CD14-positive monocyte (primary cell): ENCODE results near the gene DDA1. TPM values are rescaled to one million over a fixed set of nuclear protein-coding genes. Genes with fewer than 3 reads are reported as not detected.

Experiments
- DNase-seq, 3 donors: peaks; one replicate each; pipeline ENCODE4 v3.0.0-alpha.2; 2011 to 2022
- H2AFZ ChIP-seq: 2 replicates; pipeline ENCODE4 v1.6.0; 2012; ENCODE audit warnings: mild to moderate bottlenecking, low read depth, low read length, inconsistent platforms; ENCODE audit not compliant: insufficient read depth, poor library complexity, severe bottlenecking
- H3K27ac ChIP-seq, 2 donors: 1 replicate in 1 of 2; 2 replicates in 1 of 2; pipeline ENCODE4 v1.5.1; 2012 to 2013; ENCODE audit warnings: low read length in 2 of 2, control low read depth in 1 of 2, inconsistent platforms in 1 of 2, low read depth in 1 of 2, mild to moderate bottlenecking in 1 of 2
- H3K27me3 ChIP-seq, 2 donors: one replicate each; pipeline versions ENCODE4 v1.6.0 to v1.6.1; 2011 to 2013; ENCODE audit warnings: low read length in 2 of 2; ENCODE audit not compliant: control insufficient read depth in 2 of 2, insufficient read depth in 2 of 2
- H3K36me3 ChIP-seq, 2 donors: replicated peaks in 1 of 2; 1 replicate in 1 of 2; 2 replicates in 1 of 2; pipeline versions ENCODE4 v1.5.1 to v1.6.1; 2012 to 2013; ENCODE audit warnings: low read length in 2 of 2, control low read depth in 1 of 2, inconsistent platforms in 1 of 2, mild to moderate bottlenecking in 1 of 2; ENCODE audit not compliant: insufficient read depth in 2 of 2, control insufficient read depth in 1 of 2
- H3K4me1 ChIP-seq, 2 donors: 1 replicate in 1 of 2; 2 replicates in 1 of 2; pipeline versions ENCODE4 v1.5.1 to v1.6.1; 2012 to 2013; ENCODE audit warnings: low read length in 2 of 2, control low read depth in 1 of 2, inconsistent platforms in 1 of 2, mild to moderate bottlenecking in 1 of 2, moderate library complexity in 1 of 2; ENCODE audit not compliant: insufficient read depth in 2 of 2, control insufficient read depth in 1 of 2
- H3K4me2 ChIP-seq: replicated peaks from 2 replicates; pipeline ENCODE3; 2012; ENCODE audit warnings: low read length, moderate library complexity, mild to moderate bottlenecking; ENCODE audit not compliant: poor library complexity, severe bottlenecking; ENCODE audit errors: extremely low read depth
- H3K4me3 ChIP-seq, 3 experiments: fragments of 200-600 bp in 1 of 3; sonication (generic) in 1 of 3; replicated peaks in 1 of 3; 1 replicate in 2 of 3; 2 replicates in 1 of 3; pipeline ENCODE4 v1.5.1; 2011 to 2013; ENCODE audit warnings: low read length in 3 of 3, mild to moderate bottlenecking in 3 of 3, control low read depth in 2 of 3, low read depth in 2 of 3, inconsistent platforms in 1 of 3, moderate library complexity in 1 of 3
- H3K79me2 ChIP-seq: 2 replicates; pipeline ENCODE4 v1.6.0; 2012; ENCODE audit warnings: mild to moderate bottlenecking, control low read depth, inconsistent platforms, low read length, moderate library complexity; ENCODE audit not compliant: insufficient read depth
- H3K9ac ChIP-seq: 2 replicates; pipeline ENCODE4 v1.6.0; 2017; ENCODE audit warnings: low read length, mild to moderate bottlenecking; ENCODE audit not compliant: insufficient read depth, poor library complexity, severe bottlenecking
- H3K9me3 ChIP-seq, 2 donors: replicated peaks in 1 of 2; 1 replicate in 1 of 2; 2 replicates in 1 of 2; pipeline versions ENCODE4 v1.5.1 to v1.6.1; 2012 to 2013; ENCODE audit warnings: low read length in 2 of 2, control low read depth in 1 of 2; ENCODE audit not compliant: control insufficient read depth in 1 of 2, insufficient read depth in 1 of 2
- H4K20me1 ChIP-seq: 2 replicates; pipeline ENCODE4 v1.6.0; 2012; ENCODE audit warnings: mild to moderate bottlenecking, low read length, control low read depth, moderate library complexity; ENCODE audit not compliant: insufficient read depth
- H3K27ac Mint-ChIP-seq, 7 donors: one replicate each; pipeline ENCODE4 v1.8.0; 2020; ENCODE audit warnings: mild to moderate bottlenecking in 7 of 7, mixed read lengths in 7 of 7, moderate library complexity in 6 of 7, inconsistent platforms in 2 of 7
- H3K27me3 Mint-ChIP-seq, 3 donors: one replicate each; pipeline ENCODE4 v1.8.0; 2021 to 2022; ENCODE audit warnings: low read depth in 3 of 3, mild to moderate bottlenecking in 3 of 3, mixed read lengths in 3 of 3, moderate library complexity in 3 of 3, inconsistent platforms in 1 of 3
- H3K36me3 Mint-ChIP-seq, 2 donors: one replicate each; pipeline ENCODE4 v1.8.0; 2020; ENCODE audit warnings: mixed read lengths in 2 of 2, inconsistent platforms in 1 of 2, mild to moderate bottlenecking in 1 of 2
- H3K4me1 Mint-ChIP-seq: one replicate; pipeline ENCODE4 v1.8.0; 2020; ENCODE audit warnings: mild to moderate bottlenecking, mixed read lengths
- H3K4me3 Mint-ChIP-seq, 2 donors: one replicate each; pipeline ENCODE4 v1.8.0; 2020; ENCODE audit warnings: mild to moderate bottlenecking in 2 of 2, mixed read lengths in 2 of 2, moderate library complexity in 1 of 2
- H3K9me3 Mint-ChIP-seq, 7 donors: one replicate each; pipeline ENCODE4 v1.8.0; 2020 to 2022; ENCODE audit warnings: mixed read lengths in 7 of 7, mild to moderate bottlenecking in 6 of 7, moderate library complexity in 6 of 7, inconsistent platforms in 2 of 7
- WGBS: methylation state at CpG from one replicate; pipeline ENCODE4 v1.1.5; 2013; ENCODE audit warnings: missing lambda C conversion rate; ENCODE audit not compliant: insufficient coverage; 5-methylcytosine and 5-hydroxymethylcytosine counted together
- intact Hi-C, 2 donors: fragments of 100-400 bp; cut with micrococcal nuclease; formaldehyde crosslinking; loops; one replicate each; pipeline versions ENCODE4 v1.15.0 to v1.15.1; 2023
- polyA plus RNA-seq, 3 donors: library from polyadenylated mRNA; depleted of rRNA in 1 of 3; unstranded in 2 of 3; stranded (reverse) in 1 of 3; fragments of 300-500 nt in 2 of 3; fragments of >200 nt in 1 of 3; fragmentation: Illumina TruSeq in 2 of 3; gene quantifications; 1 replicate in 2 of 3; 2 replicates in 1 of 3; pipeline ENCODE4 v1.2.3, GENCODE V29; 2012 to 2021
- TF ChIP-seq, protein P1 (sequence below): fragments of 200-600 bp; IDR thresholded peaks from one replicate; pipeline ENCODE4 v1.8.0; 2022; ENCODE audit warnings: antibody characterized with exemption, mild to moderate bottlenecking

DDA1 gene
- polyA plus RNA-seq, 3 donors, result 22.5 to 49.5 (median 23.8) TPM

DNA sequence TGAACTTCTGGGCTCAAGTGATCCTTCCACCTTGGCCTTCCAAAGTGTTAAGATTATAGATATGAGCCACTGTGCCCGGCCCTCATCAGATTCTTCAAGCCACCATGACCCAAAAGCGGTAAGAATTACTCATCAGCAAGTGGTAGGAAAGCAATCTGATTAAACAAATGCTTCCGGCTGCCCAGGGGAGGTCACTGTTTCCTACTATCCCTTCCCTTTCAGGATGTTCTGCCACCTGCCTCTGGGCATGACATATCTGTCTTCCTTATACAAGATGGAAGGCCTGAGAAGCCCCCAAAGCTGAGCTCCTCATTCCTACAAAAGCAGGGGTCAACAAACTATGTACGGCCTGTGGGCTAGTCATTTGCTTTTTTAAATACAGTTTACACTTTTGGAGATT, 13.1 kb upstream of the DDA1 start:
- Mint-ChIP-seq H3K4me3 (no peak overlapping the region), H3K9me3 (peaks cover 4 to 14% (median 12%) of the 10 kb centered on the region in 7 donors), H3K27me3 (no peaks in the 10 kb centered on the region), H3K27ac (peak overlapping the region in 1 of 7 donors; percentile 41), H3K36me3 (peaks cover 15 to 45% of the 10 kb centered on the region in 2 donors), H3K4me1 (peaks cover 9% of the 10 kb centered on the region)
- intact Hi-C loops, result loop anchor here in 1 of 2 donors (10.0 kb wide), 1 partner anchor 89 kb away; no protein-coding TSS in a partner anchor
- 80% methylated on average over 2 of the region's 4 CpGs for WGBS
- Histone ChIP-seq H3K27me3 (no peaks in the 10 kb centered on the region), H3K4me3 (no peak overlapping the region), H3K4me2 (no peak overlapping the region), H3K9ac (no peak overlapping the region), H3K27ac (no peak overlapping the region), H3K9me3 (peaks cover 6 to 12% of the 10 kb centered on the region in 2 donors), H3K4me1 (peaks cover 8 to 10% of the 10 kb centered on the region in 2 donors), H4K20me1 (peaks cover 2% of the 10 kb centered on the region), H3K79me2 (peaks cover 20% of the 10 kb centered on the region), H3K36me3 (peaks cover 12 to 27% of the 10 kb centered on the region in 2 donors), H2AFZ (no peak overlapping the region)
- TF ChIP-seq, protein P1, sequence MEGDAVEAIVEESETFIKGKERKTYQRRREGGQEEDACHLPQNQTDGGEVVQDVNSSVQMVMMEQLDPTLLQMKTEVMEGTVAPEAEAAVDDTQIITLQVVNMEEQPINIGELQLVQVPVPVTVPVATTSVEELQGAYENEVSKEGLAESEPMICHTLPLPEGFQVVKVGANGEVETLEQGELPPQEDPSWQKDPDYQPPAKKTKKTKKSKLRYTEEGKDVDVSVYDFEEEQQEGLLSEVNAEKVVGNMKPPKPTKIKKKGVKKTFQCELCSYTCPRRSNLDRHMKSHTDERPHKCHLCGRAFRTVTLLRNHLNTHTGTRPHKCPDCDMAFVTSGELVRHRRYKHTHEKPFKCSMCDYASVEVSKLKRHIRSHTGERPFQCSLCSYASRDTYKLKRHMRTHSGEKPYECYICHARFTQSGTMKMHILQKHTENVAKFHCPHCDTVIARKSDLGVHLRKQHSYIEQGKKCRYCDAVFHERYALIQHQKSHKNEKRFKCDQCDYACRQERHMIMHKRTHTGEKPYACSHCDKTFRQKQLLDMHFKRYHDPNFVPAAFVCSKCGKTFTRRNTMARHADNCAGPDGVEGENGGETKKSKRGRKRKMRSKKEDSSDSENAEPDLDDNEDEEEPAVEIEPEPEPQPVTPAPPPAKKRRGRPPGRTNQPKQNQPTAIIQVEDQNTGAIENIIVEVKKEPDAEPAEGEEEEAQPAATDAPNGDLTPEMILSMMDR, result no peak
- DNase-seq, result no peak

- H3K36me3 ChIP-seq, result peaks cover 14 to 27% of the 10 kb centered on the region in 2 donors
- peak overlapping the region in 1 of 7 donors; percentile 7 for H3K27ac Mint-ChIP-seq
- no peaks in the 10 kb centered on the region for H3K27me3 Mint-ChIP-seq
- peaks cover 27% of the 10 kb centered on the region for H3K79me2 ChIP-seq
- TF ChIP-seq, protein P1, result no peak
- WGBS, result 100% methylated on average over 1 of the region's 6 CpGs
- H3K4me3 ChIP-seq, result no peak overlapping the region
- H3K27ac ChIP-seq, result no peak overlapping the region
- peaks cover 9% of the 10 kb centered on the region for H3K4me1 Mint-ChIP-seq
- peaks cover 4 to 14% (median 12%) of the 10 kb centered on the region in 7 donors for H3K9me3 Mint-ChIP-seq
- no peak for DNase-seq
- intact Hi-C loops, result loop anchor here in 1 of 2 donors (10.0 kb wide), 1 partner anchor 88 kb away; no protein-coding TSS in a partner anchor
- no peaks in the 10 kb centered on the region for H3K27me3 ChIP-seq
- H3K4me2 ChIP-seq, result no peak overlapping the region
- peaks cover 18 to 46% of the 10 kb centered on the region in 2 donors for H3K36me3 Mint-ChIP-seq
- peaks cover 8% of the 10 kb centered on the region for H4K20me1 ChIP-seq
- no peak overlapping the region for H2AFZ ChIP-seq
- H3K9me3 ChIP-seq, result peaks cover 6 to 12% of the 10 kb centered on the region in 2 donors
- H3K4me3 Mint-ChIP-seq, result no peak overlapping the region
- peaks cover 9% of the 10 kb centered on the region in 2 donors for H3K4me1 ChIP-seq
- H3K9ac ChIP-seq, result no peak overlapping the region
Measured at GRCh38 chr19:17296976-17297375, 12.4 kb upstream of the DDA1 start.
